ENCODE results near the gene MYO1G. TPM values are rescaled to one million over a fixed set of nuclear protein-coding genes. Genes with fewer than 3 reads are reported as not detected.
A peak's percentile ranks its signal among the peaks of the same experiment; 100 is the strongest.
"Not testable (repeated sequence)": the region's sequence is repeated elsewhere in the genome, so short reads cannot be mapped to it uniquely, and the experiment has no call there.

Gene MYO1G
- total RNA-seq, 2 donors from 2014 or later, result 0.11 to 0.33 TPM

DNA sequence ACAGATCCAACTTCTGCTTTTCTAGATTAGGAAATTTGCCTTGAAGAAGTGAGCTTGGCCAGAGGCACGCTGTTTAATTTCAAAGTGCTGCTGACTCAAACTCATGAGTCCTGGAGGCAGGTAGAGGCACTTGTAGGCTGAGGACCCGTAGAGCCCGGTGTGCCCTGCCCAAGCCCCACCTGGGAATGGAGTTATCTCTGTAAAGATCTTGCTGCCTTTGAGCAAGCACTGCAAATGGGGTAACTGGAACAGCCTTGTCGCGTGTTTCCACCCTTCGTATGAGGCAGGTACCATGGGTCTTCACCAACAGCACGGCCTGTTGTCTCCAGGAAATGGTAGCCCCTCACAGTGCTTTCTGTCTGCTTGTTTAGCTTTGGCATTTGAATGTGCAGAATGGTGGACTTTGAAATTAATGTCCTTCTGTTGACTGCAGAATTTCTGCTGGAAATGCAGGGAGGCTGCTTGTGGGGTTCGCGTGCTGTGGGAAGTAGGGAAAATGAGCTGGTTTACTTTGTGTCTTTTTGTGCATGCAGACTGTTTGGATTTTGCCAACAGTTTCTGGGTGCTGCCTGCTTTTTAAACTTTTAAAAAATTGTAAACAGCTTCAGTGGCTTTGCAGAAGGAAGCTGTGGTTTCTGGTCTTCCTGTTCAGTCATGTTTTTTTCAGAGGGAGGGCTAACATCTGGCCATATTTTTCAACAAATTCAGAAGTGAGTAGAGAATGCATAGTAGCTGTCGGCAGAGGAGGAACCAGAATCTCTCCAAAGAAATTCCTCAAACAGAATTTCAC is 48.4 kb upstream of the MYO1G start:
- Mint-ChIP-seq H3K4me3 (no peak overlapping the region), H3K4me1 (peaks cover 7% of the 10 kb centered on the region), H3K27ac (no peak overlapping the region), H3K9me3 (peaks cover 8% of the 10 kb centered on the region), H3K36me3 (ENCODE audit: low read depth) (peaks cover 42% of the 10 kb centered on the region), H3K27me3 (ENCODE audit: insufficient read depth) (no peaks in the 10 kb centered on the region)
- no peak overlapping the region for H3K9ac ChIP-seq (ENCODE audit: extremely low read depth, low read length, poor library complexity, severe bottlenecking)
- peaks cover 7% of the 10 kb centered on the region for H3K9me3 ChIP-seq (ENCODE audit: control insufficient read depth, low read length)
- WGBS, 2 experiments (ENCODE audit: insufficient coverage in 1 of 2, insufficient read length in 1 of 2), result 93 to 95% methylated on average over 7 to 10 of the region's 10 CpGs
- TF ChIP-seq, protein P1, sequence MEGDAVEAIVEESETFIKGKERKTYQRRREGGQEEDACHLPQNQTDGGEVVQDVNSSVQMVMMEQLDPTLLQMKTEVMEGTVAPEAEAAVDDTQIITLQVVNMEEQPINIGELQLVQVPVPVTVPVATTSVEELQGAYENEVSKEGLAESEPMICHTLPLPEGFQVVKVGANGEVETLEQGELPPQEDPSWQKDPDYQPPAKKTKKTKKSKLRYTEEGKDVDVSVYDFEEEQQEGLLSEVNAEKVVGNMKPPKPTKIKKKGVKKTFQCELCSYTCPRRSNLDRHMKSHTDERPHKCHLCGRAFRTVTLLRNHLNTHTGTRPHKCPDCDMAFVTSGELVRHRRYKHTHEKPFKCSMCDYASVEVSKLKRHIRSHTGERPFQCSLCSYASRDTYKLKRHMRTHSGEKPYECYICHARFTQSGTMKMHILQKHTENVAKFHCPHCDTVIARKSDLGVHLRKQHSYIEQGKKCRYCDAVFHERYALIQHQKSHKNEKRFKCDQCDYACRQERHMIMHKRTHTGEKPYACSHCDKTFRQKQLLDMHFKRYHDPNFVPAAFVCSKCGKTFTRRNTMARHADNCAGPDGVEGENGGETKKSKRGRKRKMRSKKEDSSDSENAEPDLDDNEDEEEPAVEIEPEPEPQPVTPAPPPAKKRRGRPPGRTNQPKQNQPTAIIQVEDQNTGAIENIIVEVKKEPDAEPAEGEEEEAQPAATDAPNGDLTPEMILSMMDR (conservative IDR thresholded peaks at IDR 0.05), result no peak
- no peaks in the 10 kb centered on the region for H3K27me3 ChIP-seq (ENCODE audit: control insufficient read depth, insufficient read depth, low read length, poor library complexity, severe bottlenecking)
- H3K27ac ChIP-seq (ENCODE audit: low read depth, low read length), result no peak overlapping the region
- H3K4me3 ChIP-seq (ENCODE audit: low read length), result no peak overlapping the region
- no peaks in the 10 kb centered on the region for H3K4me1 ChIP-seq (ENCODE audit: control insufficient read depth, insufficient read depth, low read length)
- H3K36me3 ChIP-seq (ENCODE audit: control insufficient read depth, insufficient read depth, low read length), result peaks cover 23% of the 10 kb centered on the region
- DNase-seq, result no peak

DNA sequence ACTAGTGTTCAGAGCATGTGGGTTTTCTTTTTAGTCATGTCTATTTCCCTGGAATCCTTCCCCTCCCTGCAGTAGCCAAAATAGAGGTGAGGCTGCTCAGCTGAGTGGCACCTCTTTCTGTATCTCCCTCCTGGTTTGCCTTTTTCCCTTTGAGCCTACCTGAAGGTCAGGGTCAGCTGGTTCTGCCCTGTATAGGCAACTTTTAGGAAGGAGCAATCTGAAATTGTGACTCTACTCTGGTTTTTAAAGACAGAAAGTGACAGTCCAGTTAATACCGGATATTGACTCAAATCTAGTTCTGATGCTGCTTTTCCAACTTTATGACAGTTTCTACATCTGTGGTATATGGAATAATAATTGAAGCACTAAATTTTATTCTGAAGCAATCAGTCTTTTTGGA is 47.2 kb upstream of the MYO1G start:
- H3K9me3 ChIP-seq (ENCODE audit: control insufficient read depth, low read length), result peaks cover 7% of the 10 kb centered on the region
- H3K4me1 ChIP-seq (ENCODE audit: control insufficient read depth, insufficient read depth, low read length), result no peaks in the 10 kb centered on the region
- TF ChIP-seq, protein P1 (conservative IDR thresholded peaks at IDR 0.05), result no peak
- no peak overlapping the region for H3K27ac ChIP-seq (ENCODE audit: low read depth, low read length)
- Mint-ChIP-seq H3K27ac (peak overlapping the region; percentile 20), H3K27me3 (ENCODE audit: insufficient read depth) (no peaks in the 10 kb centered on the region), H3K4me1 (no peaks in the 10 kb centered on the region), H3K36me3 (ENCODE audit: low read depth) (peaks cover 45% of the 10 kb centered on the region), H3K9me3 (peaks cover 11% of the 10 kb centered on the region), H3K4me3 (no peak overlapping the region)
- DNase-seq, result no peak
- H3K4me3 ChIP-seq (ENCODE audit: low read length), result no peak overlapping the region
- WGBS, 2 experiments (ENCODE audit: insufficient coverage in 1 of 2, insufficient read length in 1 of 2), result 88 to 100% methylated on average over 1 of the region's 1 CpG
- no peak overlapping the region for H3K9ac ChIP-seq (ENCODE audit: extremely low read depth, low read length, poor library complexity, severe bottlenecking)
- peaks cover 23% of the 10 kb centered on the region for H3K36me3 ChIP-seq (ENCODE audit: control insufficient read depth, insufficient read depth, low read length)
- no peaks in the 10 kb centered on the region for H3K27me3 ChIP-seq (ENCODE audit: control insufficient read depth, insufficient read depth, low read length, poor library complexity, severe bottlenecking)

DNA sequence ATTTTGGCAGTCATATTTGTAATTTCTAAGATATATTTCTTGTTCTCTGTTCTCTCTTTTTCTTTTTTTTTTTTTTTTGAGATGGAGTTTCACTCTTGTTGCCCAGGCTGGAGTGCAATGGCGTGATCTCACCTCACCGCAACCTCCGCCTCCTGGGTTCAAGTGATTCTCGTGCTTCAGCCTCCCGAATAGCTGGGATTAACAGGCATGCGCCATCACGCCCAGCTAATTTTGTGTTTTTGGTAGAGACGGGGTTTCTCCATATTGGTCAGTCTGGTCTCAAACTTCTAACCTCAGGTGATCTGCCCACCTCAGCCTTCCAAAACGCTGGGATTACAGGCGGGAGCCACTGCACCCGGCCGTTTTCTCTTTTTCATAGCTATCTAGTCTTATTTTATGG is 46.7 kb upstream of the MYO1G start:
- not testable (repeated sequence) for H3K9ac ChIP-seq (ENCODE audit: extremely low read depth, low read length, poor library complexity, severe bottlenecking)

More for the DNA sequence above, 46.7 kb upstream of the MYO1G start:
- peaks cover 23% of the 10 kb centered on the region for H3K36me3 ChIP-seq (ENCODE audit: control insufficient read depth, insufficient read depth, low read length)
- H3K4me3 ChIP-seq (ENCODE audit: low read length); H3K4me1 Mint-ChIP-seq; H3K27ac ChIP-seq (ENCODE audit: low read depth, low read length); H3K9me3 ChIP-seq (ENCODE audit: control insufficient read depth, low read length); H3K4me1 ChIP-seq (ENCODE audit: control insufficient read depth, insufficient read depth, low read length); H3K27me3 ChIP-seq (ENCODE audit: control insufficient read depth, insufficient read depth, low read length, poor library complexity, severe bottlenecking); H3K27ac Mint-ChIP-seq; H3K4me3 Mint-ChIP-seq; H3K27me3 Mint-ChIP-seq (ENCODE audit: insufficient read depth); DNase-seq: not testable (repeated sequence)
- Mint-ChIP-seq H3K9me3 (peaks cover 11% of the 10 kb centered on the region), H3K36me3 (ENCODE audit: low read depth) (peaks cover 48% of the 10 kb centered on the region)
- WGBS, 2 experiments (ENCODE audit: insufficient coverage in 1 of 2, insufficient read length in 1 of 2), result 87 to 92% methylated on average over 7 to 12 of the region's 12 CpGs
